GM12892 (cell line): ENCODE results near the gene ARID3A.

ENCODE experiments used
- POLR2A ChIP-seq: IDR thresholded peaks from 2 replicates; pipeline ENCODE4 v1.6.1; 2011; ENCODE audit warnings: low read depth, low read length, control low read depth
- POLR2AphosphoS5 ChIP-seq: IDR thresholded peaks from 2 replicates; pipeline ENCODE4 v1.6.1; 2011; ENCODE audit warnings: low read depth, low read length, control low read depth

DNA sequence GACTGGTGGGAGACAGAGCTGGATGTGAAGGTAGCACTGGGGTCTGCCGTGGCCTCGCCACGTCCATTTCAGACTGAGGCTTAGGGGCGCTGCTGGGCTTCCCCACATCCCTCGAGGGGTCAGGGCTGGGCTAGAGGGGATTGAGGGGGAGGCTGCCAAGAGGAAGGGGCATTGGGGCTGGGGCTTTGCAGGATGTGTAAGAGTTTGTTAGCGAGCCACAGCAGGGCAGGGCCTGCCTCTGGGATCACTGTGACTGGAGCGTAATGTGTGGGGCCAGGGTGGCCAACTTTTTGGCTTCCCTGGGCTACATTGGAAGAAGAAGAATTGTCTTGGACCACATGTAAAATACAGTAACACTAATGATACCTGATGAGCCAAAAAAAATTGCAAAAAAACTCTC lies 14.1 kb downstream of the ARID3A start:
- TF ChIP-seq POLR2A (no peak), POLR2AphosphoS5 (no peak)
